Measurements from ENCODE around the gene DHX30.

DNA sequence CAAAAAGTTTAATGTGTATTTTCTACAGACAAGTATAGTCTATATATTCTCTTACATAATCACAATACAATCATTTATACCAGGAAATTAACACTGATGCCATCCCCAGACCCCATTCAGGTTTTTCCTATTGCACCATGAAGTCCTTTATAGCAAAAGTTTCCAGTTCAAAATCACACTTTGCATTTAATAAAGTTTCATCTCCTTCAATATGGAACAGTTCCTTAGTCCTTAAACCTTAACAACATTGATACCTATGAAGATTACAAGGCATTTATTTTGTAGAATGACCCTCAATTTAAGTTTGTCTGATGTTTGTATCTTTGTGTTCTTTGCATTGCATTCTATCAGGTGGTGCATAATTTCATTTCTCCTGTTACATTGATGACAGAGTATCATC is 19.3 kb upstream of the DHX30 start:
- TF ChIP-seq, protein P1, sequence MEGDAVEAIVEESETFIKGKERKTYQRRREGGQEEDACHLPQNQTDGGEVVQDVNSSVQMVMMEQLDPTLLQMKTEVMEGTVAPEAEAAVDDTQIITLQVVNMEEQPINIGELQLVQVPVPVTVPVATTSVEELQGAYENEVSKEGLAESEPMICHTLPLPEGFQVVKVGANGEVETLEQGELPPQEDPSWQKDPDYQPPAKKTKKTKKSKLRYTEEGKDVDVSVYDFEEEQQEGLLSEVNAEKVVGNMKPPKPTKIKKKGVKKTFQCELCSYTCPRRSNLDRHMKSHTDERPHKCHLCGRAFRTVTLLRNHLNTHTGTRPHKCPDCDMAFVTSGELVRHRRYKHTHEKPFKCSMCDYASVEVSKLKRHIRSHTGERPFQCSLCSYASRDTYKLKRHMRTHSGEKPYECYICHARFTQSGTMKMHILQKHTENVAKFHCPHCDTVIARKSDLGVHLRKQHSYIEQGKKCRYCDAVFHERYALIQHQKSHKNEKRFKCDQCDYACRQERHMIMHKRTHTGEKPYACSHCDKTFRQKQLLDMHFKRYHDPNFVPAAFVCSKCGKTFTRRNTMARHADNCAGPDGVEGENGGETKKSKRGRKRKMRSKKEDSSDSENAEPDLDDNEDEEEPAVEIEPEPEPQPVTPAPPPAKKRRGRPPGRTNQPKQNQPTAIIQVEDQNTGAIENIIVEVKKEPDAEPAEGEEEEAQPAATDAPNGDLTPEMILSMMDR (IDR thresholded peaks at IDR 0.05), result no peak
- TF ChIP-seq EZH2phosphoT487 (IDR thresholded peaks at IDR 0.05), result no peak

Data from neural progenitor cell (in vitro differentiated cells).